ENCODE measurements around the gene CCDC3. TPM values are rescaled to one million over a fixed set of nuclear protein-coding genes. Genes with fewer than 3 reads are reported as not detected.

The CCDC3 gene
- total RNA-seq, 1 donor = 0.54 TPM

DNA sequence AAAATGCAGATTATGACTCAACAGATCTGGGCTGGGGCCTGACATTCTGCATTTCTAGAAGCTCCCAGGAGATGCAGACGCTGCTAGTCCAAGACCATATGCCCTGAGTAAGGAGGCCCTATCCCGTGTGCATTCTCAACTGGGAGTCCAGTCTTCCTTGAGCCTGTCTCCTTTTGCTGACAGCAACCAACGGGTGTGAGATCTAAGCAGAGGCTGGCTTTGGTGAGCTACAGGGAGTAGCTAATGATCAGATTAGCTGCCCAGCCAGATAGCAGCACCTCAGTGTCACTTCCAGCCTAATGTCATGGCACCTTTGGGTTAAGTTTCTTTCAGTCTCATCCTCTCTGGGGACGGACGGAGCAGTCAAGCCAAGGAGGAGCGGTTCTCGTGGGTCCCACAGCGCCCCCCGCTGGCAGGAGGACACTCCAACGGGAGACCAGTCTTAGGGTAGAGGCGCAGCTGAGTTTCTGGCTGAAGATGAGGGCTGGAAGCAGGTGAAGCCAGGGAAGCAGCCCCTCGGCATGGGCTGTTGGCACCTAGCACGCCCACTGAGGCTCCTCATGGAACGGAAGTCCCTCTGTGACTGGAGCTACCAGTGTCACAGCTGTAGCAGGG lies 154.0 kb downstream of the CCDC3 start:
- no peak for DNase-seq (ENCODE audit: low read depth in 2 of 3, low spot score in 2 of 3)

DNA sequence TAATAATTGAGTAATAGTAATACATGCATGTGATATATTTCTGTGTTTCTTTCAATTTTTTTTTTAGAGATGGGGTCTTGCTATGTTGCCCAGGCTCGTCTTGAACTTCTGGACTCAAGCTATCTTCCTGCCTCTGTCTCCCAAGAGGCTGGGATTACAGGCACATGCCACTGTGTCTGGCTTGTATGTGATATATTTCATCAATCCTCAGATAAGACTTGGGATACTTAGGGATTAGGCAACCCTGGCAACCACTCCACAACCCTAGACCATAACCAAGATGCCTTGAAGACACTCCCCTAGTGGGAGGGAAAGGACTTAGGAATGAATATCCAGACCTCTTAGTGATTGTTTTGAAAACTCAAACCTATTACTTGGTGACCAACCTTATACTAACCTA lies 154.8 kb downstream of the CCDC3 start:
- DNase-seq (ENCODE audit: low read depth in 2 of 3, low spot score in 2 of 3) = no peak

Small RNAs within 50 kb of the gene (small RNA-seq; reads per million reads assigned to genes)
- not detected for gene RNA5SP300

Other genes starting within 250 kb of the CCDC3 start
- 10.8 TPM for gene OPTN, start 98.5 kb upstream of the CCDC3 start, total RNA-seq
- 2.2 TPM for gene MCM10, start 159.8 kb upstream of the CCDC3 start, total RNA-seq
- not detected for gene UCMA, start 232.7 kb upstream of the CCDC3 start, total RNA-seq

Data from hematopoietic multipotent progenitor cell (in vitro differentiated cells).